HG03354 (cell line): ENCODE results near the gene RYR2.
"Not testable (repeated sequence)": the region's sequence is repeated elsewhere in the genome, so short reads cannot be mapped to it uniquely, and the experiment has no call there.

Source experiments
- ATAC-seq: cut with Tn5 transposase; IDR thresholded peaks from one replicate; pipeline ENCODE4 v1.9.1; 2021; ENCODE audit warnings: mild to moderate bottlenecking; ENCODE audit not compliant: unreplicated experiment, poor library complexity, severe bottlenecking

RYR2 gene

GRCh38 chr1:237296861-237297260 lies 254.9 kb downstream of the RYR2 start:
- no peak for ATAC-seq

- no peak for ATAC-seq
Measured at GRCh38 chr1:237300642-237301041, 258.7 kb downstream of the RYR2 start.

GRCh38 chr1:237303929-237304328 lies 261.9 kb downstream of the RYR2 start:
- no peak for ATAC-seq

- no peak for ATAC-seq
Measured at GRCh38 chr1:237306726-237307125, 264.7 kb downstream of the RYR2 start.

GRCh38 chr1:237309595-237310118 lies 267.7 kb downstream of the RYR2 start:
- ATAC-seq, result no peak

GRCh38 chr1:237316352-237316751 lies 274.4 kb downstream of the RYR2 start:
- ATAC-seq, result no peak

GRCh38 chr1:237318748-237319147 lies 276.8 kb downstream of the RYR2 start:
- ATAC-seq, result no peak

GRCh38 chr1:237320890-237321289 lies 278.9 kb downstream of the RYR2 start:
- no peak for ATAC-seq

- no peak for ATAC-seq
Measured at GRCh38 chr1:237324226-237324625, 282.2 kb downstream of the RYR2 start.

- no peak for ATAC-seq
Measured at GRCh38 chr1:237327061-237327460, 285.1 kb downstream of the RYR2 start.

GRCh38 chr1:237340892-237341291 lies 298.9 kb downstream of the RYR2 start:
- ATAC-seq, result no peak

GRCh38 chr1:237341391-237341790 lies 299.4 kb downstream of the RYR2 start:
- no peak for ATAC-seq

GRCh38 chr1:237342730-237343129 lies 300.7 kb downstream of the RYR2 start:
- ATAC-seq, result no peak

- ATAC-seq, result no peak
Measured at GRCh38 chr1:237352747-237353146, 310.8 kb downstream of the RYR2 start.

- no peak for ATAC-seq
Measured at GRCh38 chr1:237353918-237354317, 311.9 kb downstream of the RYR2 start.

- ATAC-seq, result no peak
Measured at GRCh38 chr1:237355022-237355421, 313.0 kb downstream of the RYR2 start.

- ATAC-seq, result no peak
Measured at GRCh38 chr1:237358555-237358954, 316.6 kb downstream of the RYR2 start.

- no peak for ATAC-seq
Measured at GRCh38 chr1:237367758-237368157, 325.8 kb downstream of the RYR2 start.

GRCh38 chr1:237371477-237371876 lies 329.5 kb downstream of the RYR2 start:
- ATAC-seq, result not testable (repeated sequence)

- ATAC-seq, result no peak
Measured at GRCh38 chr1:237383791-237384190, 341.8 kb downstream of the RYR2 start.

- no peak for ATAC-seq
Measured at GRCh38 chr1:237384213-237384612, 342.2 kb downstream of the RYR2 start.

GRCh38 chr1:237386362-237387143 lies 344.6 kb downstream of the RYR2 start:
- ATAC-seq, result no peak
